NCI-H1105 (cell line): ENCODE data around the gene FOSL1.

Source experiments
- DNase-seq: peaks from one replicate; lab custom pipeline; 2025; lab: John Stamatoyannopoulos, UW

The FOSL1 gene

DNA sequence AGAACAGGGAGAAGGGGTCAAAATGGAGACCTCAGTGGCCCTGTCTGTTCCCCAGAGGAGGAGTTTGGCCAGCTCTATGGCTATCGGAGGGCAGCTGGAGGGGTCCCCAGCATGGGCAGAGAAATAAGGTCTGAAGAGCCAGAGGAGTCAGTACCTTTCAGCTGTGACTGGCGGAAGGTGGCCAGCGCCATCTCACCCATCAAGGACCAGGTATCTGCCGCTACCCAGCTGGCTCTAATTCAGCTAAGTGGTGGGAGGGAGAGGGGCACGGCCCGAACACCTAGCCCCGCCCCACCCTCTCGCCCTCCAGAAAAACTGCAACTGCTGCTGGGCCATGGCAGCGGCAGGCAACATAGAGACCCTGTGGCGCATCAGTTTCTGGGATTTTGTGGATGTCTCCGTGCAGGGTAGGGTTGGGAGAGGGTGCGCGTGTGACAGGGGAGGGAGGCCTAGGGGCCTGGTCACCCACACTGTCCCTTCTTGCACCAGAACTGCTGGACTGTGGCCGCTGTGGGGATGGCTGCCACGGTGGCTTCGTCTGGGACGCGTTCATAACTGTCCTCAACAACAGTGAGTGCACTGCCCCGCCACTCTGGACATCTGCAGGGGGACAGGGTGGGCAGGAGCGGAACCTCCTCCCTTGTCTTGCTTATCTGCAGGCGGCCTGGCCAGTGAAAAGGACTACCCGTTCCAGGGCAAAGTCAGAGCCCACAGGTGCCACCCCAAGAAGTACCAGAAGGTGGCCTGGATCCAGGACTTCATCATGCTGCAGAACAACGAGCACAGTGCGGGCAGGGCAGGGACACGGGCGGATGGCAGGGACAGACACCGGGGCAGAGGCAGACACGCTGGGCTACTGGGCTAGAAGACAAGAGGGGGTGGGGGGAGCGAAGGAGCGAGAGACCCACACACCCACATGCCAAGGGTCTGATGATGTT, 17.8 kb downstream of the FOSL1 start:
- no peak for DNase-seq

DNA sequence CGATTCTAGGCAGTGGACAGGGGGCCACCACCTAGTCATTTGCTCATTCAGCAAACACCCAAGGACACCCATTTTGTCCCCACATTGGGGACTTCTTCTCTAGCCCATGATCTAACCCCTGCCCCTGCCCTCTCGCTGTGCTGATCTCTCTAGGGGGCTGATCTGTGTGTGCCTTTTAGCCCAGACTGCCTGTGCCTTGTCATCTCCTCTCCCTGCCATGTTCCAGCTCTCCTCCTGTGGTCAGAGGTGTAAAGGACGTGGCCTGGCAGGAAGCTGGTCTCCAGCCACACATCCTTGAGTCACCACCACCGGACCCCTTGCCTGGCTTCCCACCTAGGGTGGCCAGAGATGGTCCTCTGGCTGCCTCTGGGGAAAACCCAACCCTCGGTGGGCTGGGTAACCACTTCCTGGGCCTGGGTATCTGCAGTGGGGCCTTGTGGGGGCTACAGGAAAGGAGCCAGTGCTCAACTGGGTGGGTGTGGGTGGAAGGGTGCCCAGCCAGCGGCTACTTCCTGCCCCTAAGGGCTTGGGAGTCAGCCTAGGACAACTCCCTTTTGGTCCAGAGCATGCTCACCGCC, 19.3 kb downstream of the FOSL1 start:
- DNase-seq: no peak

DNA sequence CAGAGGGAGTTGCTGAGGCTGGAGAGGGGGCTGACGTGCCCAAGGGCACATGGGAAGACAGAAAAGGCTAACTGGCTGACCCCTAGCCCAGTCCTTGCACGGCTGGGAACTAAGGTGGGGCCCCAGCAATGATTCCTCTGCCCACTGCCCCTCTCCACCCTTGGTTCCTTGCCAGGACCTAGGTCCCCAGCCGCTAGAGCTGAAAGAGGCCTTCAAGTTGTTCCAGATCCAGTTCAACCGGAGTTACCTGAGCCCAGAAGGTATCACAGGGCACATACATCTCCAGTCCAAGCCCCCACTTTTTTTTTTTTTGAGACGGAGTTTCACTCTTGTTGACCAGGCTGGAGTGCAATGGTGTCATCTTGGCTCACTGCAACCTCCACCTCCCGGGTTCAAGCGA, 20.2 kb downstream of the FOSL1 start:
- DNase-seq: no peak

DNA sequence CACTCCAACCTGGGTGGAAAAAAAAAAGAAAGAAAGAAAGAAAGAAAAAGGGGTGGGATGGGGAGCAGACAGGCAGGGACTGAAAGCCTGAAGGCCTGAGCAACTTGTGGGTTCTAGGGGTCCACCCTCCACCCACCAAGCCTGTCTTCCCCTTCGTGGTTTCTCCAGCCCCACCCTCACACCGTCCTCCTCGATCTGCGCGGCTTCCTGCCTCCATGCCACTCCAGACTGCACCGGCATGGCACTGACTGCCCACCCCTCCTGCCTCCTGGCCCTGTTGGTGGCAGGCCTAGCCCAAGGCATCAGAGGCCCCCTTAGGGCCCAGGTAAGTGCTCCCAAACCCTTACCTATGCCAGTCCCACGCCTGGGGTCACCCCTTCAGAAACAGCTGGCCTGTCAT, 20.6 kb downstream of the FOSL1 start, which contains the start of gene CTSW:
Gene CTSW (plus strand): TSS at position 221 of the 400 bp plus-strand sequence. CDS start 18 bp downstream, at position 239.
- DNase-seq: no peak

DNA sequence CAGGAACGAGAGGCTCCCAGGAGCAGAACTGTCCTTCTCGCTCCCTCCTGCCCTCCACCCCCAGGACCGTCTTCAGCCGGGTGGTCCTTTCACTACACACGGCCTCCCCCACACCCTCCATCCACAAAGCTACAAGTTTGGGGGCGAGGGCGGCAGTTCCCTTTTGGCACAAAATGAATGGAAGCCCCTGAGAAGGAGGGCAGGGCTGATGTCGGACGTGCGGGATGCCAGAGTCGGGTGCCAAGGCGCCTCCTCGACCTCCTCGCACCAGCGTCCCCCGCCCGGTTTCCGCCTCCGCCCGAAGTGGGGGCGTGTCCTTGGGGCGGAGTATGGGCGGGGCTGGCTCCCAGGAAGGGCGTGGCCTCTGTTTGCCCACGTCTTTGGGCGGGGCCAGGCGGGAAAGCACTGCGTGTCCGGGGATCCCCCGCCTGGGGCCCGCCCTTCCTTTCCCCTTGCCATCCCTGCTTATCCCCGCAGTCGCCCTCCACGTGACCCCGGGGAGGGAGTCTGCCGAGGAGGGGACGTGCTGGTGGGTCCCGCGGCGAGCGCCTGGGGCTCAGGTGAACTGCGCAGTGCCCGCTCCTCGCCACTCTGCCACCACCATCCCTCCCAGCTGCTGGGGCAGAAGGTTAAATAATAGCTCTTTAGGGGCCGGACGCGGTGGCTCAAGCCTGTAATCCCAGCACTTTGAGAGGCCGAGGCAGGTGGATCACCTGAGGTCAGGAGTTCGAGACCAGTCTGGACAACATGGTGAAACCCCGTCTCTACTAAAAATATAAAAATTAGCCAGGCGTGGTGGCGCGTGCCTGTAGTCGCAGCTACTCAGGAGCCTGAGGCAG, 26.7 kb downstream of the FOSL1 start:
- peak; percentile 92 for DNase-seq

DNA sequence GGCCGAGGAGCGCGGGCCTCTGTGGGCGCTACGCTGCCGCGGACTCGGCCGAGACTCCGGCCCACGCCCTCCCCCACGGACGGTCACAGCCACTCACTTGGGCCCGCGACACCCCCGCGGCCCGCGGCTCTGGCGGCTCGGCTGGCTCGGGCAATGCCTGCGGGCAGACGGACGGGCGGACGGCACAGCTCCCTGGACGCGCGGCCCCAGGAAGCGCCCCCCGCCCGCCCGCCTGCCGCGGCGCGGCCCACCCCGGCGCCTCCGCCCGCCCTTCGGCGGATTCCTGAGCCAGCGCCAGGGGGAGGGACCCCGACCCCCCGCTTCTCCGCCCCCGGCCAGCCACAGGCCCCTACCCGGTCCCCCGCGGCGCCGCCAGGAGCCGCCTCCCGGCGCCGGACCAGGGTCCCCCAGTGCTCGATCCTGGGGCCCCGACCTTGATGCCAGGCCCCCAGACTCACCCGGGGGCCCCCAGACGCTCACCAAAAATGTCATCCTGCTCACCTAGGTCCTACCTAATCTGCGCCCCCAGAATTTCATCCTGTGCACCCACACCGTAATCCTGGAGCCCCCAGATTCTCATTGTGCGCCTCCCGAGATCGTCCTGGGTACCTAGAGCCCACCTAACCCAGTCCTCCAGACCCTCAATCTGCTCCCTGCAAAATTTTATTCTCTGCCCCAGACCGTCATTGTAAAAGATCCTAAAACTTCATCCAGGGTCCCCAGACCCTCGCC, 27.4 kb downstream of the FOSL1 start, which contains the start of gene EFEMP2:
Gene EFEMP2 (minus strand): TSS at position 215 of the 732 bp plus-strand sequence. CDS start 446 bp downstream, outside the sequence.
- DNase-seq: no peak

DNA sequence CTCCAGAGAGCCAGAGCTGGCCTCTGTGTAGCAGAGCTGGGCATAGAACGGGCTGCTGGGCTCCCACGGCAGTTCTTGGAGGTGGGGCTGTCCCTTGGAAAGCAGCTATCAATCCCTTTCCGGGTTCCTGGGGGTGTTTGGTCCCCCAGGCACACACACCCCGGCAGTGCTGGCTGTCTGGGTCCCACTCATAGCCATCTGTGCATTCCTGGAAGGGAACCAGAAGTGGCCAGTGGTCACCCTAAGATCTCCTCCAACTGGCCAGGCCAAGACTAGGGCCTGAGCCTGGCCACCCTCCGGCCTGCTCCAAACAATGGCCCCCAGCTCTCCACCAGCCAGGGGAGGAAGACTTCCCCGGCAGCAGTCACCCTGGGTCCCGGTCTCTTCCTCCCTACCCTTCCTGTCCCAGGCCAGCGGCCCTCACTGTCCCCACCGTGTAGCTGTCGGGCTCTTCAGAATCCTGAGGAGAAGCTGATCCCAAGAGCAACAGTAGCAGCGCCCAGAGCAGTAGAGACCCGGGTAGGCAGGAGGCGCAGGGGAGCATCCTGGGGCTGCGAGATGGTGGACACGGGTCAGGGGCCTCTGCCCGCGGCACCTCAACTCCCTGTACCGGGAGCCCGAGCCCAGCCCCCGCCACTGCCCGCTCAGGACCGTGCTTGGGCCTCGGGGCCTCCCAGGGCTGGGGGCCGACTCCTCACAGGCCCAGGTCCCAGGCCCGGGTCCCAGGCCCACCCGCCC, 28.2 kb downstream of the FOSL1 start:
- no peak for DNase-seq

DNA sequence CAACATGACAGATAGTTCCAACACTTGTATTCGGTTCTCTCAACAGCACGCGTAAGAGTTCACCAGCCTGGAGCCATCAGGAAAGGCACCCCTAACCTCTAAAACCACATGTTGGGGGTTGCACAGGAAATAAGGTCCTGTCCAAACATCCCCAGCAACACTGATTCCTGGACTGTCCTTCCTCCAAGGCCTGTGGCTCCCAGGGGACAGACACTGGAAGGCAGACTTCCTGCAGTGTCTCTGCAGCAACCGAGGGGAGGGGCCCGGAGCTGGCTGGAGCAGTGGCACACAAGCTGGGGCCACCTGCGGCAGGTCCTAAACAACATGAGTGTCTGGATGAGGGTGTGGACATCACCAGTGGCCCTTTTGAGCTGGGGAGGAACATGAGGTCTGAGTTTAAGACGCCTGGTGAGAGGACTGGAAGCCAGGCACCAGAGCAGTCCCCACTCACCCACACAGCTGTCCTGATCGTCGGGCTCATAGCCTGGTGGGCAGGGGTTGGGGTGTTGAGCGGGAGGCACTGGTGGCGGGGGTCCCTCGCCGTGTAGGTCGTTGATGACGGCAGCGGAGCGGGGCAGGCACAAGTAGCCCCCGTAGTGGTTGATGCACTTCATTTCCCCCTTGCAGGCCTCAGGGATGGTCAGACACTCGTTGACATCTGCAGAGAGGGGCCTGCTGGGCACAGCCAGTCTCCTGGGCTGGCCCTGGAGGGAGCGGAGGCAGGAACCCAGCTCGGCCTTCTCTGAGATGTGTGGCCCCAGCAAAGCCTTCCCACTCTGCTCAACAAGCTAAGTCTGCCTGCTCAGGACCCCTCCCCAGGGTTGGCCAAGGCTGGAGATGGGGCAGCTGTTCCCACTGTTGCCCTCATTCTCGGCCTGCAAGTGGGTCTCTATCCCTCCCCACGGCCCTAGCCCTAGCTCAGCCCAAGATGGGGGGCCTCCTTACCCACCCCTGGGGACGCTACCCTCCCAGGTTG, 29.2 kb downstream of the FOSL1 start:
- no peak for DNase-seq

DNA sequence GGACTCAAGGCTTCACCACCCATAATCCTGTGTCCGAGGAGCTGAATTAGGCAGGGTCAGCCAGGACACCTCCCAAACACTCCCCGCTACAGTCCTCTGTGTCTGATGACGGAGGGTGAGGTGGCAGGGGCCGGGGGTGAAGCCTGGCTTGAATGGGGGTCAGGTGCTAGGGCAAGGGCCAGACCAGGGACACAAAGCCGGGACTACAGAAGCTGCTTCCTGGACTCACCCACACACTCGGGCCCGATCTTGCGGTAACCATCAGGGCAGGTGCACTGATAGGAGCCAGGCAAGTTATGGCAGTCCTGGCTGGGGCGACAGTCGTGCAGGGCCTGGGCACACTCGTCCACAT, 29.9 kb downstream of the FOSL1 start:
- DNase-seq: no peak

DNA sequence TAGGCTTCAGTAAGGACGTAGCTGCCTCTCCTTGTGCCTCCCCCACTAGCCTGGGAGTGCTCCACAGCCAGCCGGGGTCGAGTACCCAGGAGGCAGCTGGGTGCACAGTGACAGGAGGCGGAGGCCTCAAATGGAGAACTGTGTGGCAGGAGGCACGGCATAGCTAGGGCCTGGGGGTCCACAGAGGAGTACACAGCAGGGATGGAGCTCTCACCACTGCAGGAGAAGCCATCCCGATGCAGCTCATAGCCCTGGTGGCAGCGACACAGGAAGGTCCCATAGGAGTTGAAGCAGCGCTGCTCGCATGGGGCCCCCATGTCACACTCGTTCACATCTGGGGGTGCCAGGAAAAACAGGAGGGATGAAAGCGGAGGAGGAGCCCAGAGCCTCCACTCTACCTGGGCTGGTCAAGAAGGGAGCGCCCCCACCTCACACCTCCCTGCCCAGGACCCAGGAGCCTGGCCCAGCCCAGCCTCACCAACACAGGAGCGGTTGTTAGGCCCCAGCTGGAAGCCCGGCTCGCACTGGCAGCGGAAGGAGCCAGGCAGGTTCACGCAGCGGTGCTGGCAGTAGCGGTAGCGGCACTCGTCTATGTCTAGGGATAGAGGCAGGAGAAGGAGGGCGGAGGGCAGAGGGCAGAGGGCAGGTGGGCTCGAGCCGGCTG, 30.4 kb downstream of the FOSL1 start:
- no peak for DNase-seq

DNA sequence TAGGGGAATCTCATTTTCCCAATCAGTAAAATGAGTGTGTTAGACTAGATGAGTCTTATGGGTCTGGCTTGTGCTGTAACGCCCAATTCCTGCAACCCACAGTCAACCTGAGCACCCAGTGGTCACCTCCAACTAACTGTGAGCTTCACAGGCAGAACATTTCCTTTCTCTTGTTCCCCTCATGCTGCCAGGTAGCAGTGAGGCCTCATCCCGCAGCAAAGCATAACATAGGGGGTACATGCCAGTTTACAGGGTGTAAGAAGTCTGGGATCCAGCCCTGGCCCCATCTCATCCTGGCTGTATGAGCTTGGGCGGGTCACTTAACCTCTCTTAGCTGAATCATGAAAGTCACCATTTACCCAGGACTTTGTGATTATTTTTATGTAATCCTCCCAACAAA, 31.3 kb downstream of the FOSL1 start:
- DNase-seq: no peak

DNA sequence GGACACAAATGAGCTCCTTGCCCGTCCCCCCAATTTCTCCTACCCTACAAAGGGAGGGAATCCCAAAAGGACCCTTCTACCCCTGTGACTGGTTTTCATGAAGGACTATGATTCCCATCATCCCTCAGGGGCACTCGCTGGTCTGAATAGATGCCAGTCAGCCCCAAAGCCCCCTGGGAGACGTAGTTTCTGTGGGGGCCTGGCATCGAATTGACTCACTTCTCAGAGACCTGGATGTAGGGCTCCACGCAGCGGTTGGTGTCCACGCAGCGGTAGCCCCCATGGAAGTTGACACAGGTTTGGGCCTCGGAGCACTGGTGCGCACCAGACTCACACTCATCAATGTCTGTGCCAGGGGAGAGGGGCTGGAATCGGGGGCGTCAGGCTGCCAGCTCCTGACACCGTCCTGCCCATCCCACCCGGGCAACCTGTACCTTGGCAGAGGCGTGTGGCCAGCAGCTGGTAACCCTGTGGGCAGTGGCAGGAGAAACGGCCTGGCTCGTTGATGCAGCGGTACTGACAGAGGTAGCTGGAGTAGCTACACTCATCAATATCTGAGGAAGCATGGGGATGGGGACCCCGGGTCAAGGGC, 32.0 kb downstream of the FOSL1 start:
- peak; percentile 70 for DNase-seq

DNA sequence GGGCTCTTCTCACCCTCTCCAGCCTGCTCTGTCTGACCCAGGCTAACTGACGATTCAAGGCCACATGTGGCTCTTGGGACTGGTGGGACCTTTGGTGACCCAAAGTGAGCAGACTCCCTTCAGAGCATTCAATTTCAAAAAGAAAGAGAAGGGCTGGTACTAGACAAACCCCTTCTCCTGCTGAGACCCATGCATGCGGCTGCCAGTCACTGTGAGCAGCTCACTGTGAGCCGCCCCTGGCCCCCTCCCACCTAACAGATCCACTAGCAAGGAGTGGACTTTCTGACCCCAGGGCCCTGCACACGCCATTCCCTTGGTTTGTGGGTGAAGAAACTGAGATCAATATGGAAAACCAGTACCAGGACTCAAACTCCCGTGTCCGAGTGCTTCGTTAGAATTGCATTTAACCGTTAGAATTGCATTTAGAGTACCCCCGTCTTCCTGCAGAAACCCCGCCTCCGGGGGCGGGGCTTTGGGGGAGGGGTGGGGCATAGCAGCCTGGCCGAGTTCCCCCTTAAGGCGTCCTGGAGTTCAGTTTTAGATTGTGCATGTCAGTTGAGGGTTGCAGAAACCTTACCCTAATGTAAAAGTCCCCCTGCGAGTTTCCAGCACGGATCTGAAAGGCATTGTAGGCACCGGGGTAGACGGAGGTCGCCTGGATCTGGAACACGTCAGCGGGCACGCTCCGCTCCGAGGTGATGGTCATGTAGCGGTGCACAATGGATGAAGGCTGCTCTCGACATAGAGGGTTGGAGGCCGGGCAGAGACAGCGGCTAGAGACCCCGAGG, 32.7 kb downstream of the FOSL1 start:
- DNase-seq: peak; percentile 11

DNA sequence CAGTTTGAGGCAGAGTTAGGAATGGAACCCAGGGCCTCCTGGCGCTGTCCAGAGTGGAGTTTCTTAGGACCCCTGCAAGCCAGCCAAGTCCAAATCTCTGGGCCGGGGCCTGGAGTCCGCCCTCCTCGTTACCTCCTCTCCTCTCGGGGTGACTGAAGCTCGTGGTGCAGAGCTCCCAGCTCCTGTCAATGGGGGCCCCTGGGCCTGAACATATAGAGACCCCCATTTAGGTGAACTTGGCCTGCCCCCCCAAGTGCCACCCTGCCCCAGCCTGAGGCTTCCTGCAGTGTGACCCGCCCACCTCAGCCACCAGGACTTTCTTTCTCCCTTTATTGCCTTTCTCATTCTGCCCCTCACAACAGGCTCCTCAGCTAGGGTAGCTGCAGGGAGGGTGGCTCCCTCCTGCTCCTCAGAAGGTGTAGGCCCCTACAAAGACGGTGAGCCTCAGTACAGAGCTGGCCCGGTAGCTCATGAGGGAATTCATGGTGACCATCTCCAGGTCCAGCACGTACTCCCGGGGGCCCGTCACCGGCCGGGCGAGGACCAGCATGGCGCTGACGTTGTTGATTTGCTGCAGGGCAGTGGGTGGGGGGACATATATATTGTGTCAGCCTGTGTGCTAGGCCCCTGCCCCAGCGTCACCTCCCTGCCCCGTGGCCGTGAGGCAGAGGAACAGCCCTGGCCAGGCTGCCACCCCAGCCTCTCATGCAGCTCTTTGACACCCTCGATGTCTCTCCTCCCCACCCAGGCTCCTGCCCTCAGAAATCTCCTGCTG, 33.5 kb downstream of the FOSL1 start:
- no peak for DNase-seq

DNA sequence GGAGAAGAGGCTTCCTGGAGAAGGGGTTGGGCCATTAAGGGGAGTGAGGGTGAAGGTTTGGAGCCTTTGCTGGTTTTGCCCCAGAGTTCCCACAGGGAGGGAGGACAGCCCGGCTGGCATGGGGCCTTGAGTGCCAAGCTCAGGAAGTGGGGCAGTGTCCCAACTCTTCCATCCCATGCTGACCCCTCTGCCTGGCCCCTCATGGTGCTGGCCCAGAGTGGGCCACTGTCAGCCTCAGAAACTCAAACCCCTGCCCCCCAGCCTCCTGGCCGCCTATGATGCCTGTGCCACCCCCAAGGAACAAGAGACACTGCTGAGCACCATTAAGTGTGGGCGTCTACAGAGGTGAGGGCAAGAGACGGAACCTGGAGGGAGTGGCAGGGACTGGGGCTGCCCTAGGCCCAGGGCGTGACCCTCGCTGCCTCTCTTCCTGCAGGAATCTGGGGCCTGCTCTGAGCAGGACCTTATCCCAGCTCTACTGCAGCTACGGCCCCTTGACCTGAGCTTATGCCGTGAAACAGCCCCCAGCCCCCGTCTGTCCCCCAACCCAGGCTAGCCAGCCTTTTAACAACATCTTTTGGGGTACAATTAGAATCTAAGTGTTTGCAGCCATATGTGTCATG, 34.5 kb downstream of the FOSL1 start:
- DNase-seq: no peak

DNA sequence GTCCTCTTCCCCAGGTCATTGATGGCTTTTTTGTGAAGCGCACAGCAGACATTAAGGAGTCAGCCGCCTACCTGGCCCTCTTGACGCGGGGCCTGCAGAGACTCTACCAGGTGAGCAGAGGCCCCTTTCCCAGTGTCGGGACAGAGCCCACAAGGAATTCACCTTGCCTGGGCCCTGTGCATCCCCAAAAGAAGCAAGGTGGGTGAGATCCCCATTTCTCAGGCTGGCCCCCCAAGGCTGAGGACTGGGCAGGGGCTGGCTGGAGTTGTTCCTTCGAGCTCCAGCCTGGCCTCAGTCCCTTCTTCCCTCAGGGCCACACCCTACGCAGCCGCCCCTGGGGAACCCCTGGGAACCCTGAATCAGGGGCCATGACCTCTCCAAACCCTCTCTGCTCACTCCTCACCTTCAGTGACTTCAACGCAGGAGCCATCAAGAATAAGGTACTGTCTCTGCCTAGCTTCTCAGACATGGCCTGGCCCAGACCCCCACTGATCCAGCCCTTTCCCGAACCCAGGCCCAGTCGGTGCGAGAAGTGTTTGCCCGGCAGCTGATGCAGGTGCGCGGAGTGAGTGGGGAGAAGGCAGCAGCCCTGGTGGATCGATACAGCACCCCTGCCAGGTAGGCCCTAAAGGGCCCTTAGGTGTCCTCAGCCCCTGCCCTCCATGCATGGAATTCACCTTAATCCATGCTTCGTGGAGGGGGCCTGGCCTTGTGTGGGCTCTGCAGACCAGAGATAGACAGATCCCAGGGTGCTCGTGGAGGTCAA, 35.3 kb downstream of the FOSL1 start:
- no peak for DNase-seq
